Hepatocyte (in vitro differentiated cells): ENCODE measurements around the gene GRHL1. TPM values are rescaled to one million over a fixed set of nuclear protein-coding genes. Genes with fewer than 3 reads are reported as not detected.

Experiments
- DNase-seq: peaks from one replicate; pipeline ENCODE4 v3.0.0-alpha.2; 2016; ENCODE audit warnings: low spot score
- H2AFZ ChIP-seq: fragments of 200-600 bp; sonication (generic); 2 replicates; pipeline ENCODE4 v1.6.0; 2016; ENCODE audit warnings: antibody characterized with exemption, mild to moderate bottlenecking
- H3K27ac ChIP-seq: fragments of 200-600 bp; sonication (generic); 2 replicates; pipeline ENCODE4 v1.5.1; 2016; ENCODE audit warnings: mild to moderate bottlenecking
- H3K27me3 ChIP-seq: fragments of 200-600 bp; sonication (generic); 2 replicates; pipeline ENCODE4 v1.6.1; 2016
- H3K36me3 ChIP-seq: fragments of 200-600 bp; sonication (generic); replicated peaks from 2 replicates; pipeline ENCODE4 v1.5.1; 2016; ENCODE audit warnings: low read depth; ENCODE audit not compliant: insufficient read depth
- H3K4me1 ChIP-seq: fragments of 200-600 bp; sonication (generic); 2 replicates; pipeline ENCODE4 v1.5.1; 2016; ENCODE audit warnings: mild to moderate bottlenecking, moderate library complexity; ENCODE audit not compliant: insufficient read depth
- H3K4me2 ChIP-seq: fragments of 200-600 bp; sonication (generic); 2 replicates; pipeline ENCODE4 v1.6.0; 2016
- H3K4me3 ChIP-seq: fragments of 200-600 bp; sonication (generic); 2 replicates; pipeline ENCODE4 v1.5.1; 2016; ENCODE audit warnings: mild to moderate bottlenecking
- H3K79me2 ChIP-seq: fragments of 200-600 bp; sonication (generic); 2 replicates; pipeline ENCODE4 v1.6.0; 2017; ENCODE audit warnings: mild to moderate bottlenecking
- H3K9me2 ChIP-seq: fragments of 200-600 bp; sonication (generic); replicated peaks from 2 replicates; pipeline ENCODE4 v1.6.0; 2017; ENCODE audit warnings: mild to moderate bottlenecking; ENCODE audit not compliant: insufficient read depth
- H3K9me3 ChIP-seq: fragments of 200-600 bp; sonication (generic); 2 replicates; pipeline ENCODE4 v1.5.1; 2016; ENCODE audit warnings: low read depth, mild to moderate bottlenecking
- H4K20me1 ChIP-seq: fragments of 200-600 bp; sonication (generic); 2 replicates; pipeline ENCODE4 v1.6.0; 2016; ENCODE audit warnings: mild to moderate bottlenecking; ENCODE audit not compliant: insufficient read depth, poor library complexity, severe bottlenecking
- CTCF ChIP-seq: fragments of 200-600 bp; sonication (generic); IDR thresholded peaks from 2 replicates; pipeline ENCODE4 v1.5.1; 2016; ENCODE audit warnings: antibody characterized with exemption, mild to moderate bottlenecking; ENCODE audit not compliant: poor library complexity
- EZH2 ChIP-seq: fragments of 200-600 bp; sonication (generic); IDR thresholded peaks from 2 replicates; pipeline ENCODE4 v1.6.1; 2016; ENCODE audit warnings: antibody characterized with exemption, mild to moderate bottlenecking, borderline replicate concordance
- EZH2phosphoT487 ChIP-seq: fragments of 200-600 bp; sonication (generic); IDR thresholded peaks from one replicate; pipeline ENCODE4 v1.6.1; 2018; ENCODE audit warnings: antibody characterized with exemption, mild to moderate bottlenecking, low read depth, moderate library complexity; ENCODE audit not compliant: unreplicated experiment, severe bottlenecking
- WGBS: methylation state at CpG from one replicate; pipeline ENCODE4 v1.1.6; 2016; ENCODE audit warnings: low lambda C conversion rate; ENCODE audit errors: missing lambda C conversion rate; 5-methylcytosine and 5-hydroxymethylcytosine counted together
- polyA plus RNA-seq: library from polyadenylated mRNA; unstranded; fragments of >200 nt; fragmentation: Nextera tagmentation; extraction: Ambion mirVana; gene quantifications from 2 replicates; pipeline ENCODE4 v1.2.1, GENCODE V29; 2016
- total RNA-seq: library from RNA; depleted of rRNA; stranded (reverse); fragments of >200 nt; gene quantifications from 2 replicates; pipeline ENCODE4 v1.2.3, GENCODE V29; 2014

Gene GRHL1
- total and polyA plus RNA-seq, 2 experiments from 2014 or later: 4.0 to 10.9 TPM

- Histone ChIP-seq H3K79me2 (no peaks in the 10 kb centered on the region), H3K9me2 (no peaks in the 10 kb centered on the region), H3K27ac (peak overlapping the region; percentile 72), H3K9me3 (no peaks in the 10 kb centered on the region), H2AFZ (no peak overlapping the region), H4K20me1 (no peaks in the 10 kb centered on the region), H3K36me3 (no peaks in the 10 kb centered on the region), H3K27me3 (no peaks in the 10 kb centered on the region), H3K4me1 (peaks cover 26% of the 10 kb centered on the region), H3K4me3 (no peak overlapping the region), H3K4me2 (peak overlapping the region; percentile 44)
- WGBS: 53% methylated on average over 13 of the region's 13 CpGs
- TF ChIP-seq EZH2 (no peak), EZH2phosphoT487 (no peak), CTCF (no peak)
- peak; percentile 30 for DNase-seq
These were observed 10.1 kb upstream of the GRHL1 start for GRCh38 chr2:9941196-9941995.

DNA sequence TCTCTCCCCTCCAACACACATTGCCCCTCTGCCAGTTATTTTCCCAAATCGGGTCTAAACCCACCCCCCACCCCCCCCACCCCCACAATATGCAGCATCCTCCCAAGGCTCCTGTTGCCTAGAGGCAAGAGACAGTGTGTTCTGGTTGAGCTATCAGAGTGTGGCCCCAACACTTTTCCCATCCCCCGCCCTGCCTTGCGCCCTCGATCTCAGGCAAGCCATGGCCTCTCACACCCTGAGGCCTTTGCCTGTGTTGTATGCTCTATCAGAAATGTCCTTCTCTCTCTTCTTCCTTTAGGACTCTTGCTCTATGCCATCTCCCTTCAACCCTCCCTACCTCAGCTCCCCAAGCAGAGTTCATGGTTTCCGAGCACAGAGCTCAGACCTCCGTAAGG lies 9.5 kb upstream of the GRHL1 start:
- WGBS: 73% methylated on average over 6 of the region's 6 CpGs

DNA sequence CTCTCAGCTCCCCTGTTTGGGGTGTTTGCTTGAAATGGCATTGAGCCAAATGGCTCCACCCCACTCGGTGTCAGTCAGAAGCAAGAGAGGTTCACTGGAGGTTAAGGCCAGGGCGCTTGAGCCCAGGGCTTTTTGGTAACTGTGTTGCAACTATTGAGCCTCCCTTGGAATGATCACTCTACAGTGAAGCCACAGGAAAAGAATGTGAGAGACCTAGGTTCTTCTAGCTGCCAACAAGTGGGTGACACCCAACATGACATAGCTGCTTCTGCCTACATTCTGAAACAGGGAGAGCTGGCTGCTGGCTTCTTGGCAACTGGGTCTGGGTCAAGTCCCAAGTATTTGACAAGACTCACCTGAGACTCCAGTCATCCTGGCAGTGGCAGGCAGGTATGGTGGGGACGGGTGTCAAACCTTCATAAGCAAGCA lies 7.1 kb upstream of the GRHL1 start:
- no peak for DNase-seq
- H3K9me2 ChIP-seq: no peaks in the 10 kb centered on the region
- no peak overlapping the region for H3K4me3 ChIP-seq
- 68% methylated on average over 3 of the region's 3 CpGs for WGBS
- no peaks in the 10 kb centered on the region for H3K79me2 ChIP-seq
- TF ChIP-seq CTCF: no peak
- no peak for TF ChIP-seq EZH2
- no peaks in the 10 kb centered on the region for H3K27me3 ChIP-seq
- H2AFZ ChIP-seq: no peak overlapping the region
- no peak overlapping the region for H3K27ac ChIP-seq
- H3K4me1 ChIP-seq: peaks cover 22% of the 10 kb centered on the region
- H3K9me3 ChIP-seq: no peaks in the 10 kb centered on the region
- no peaks in the 10 kb centered on the region for H4K20me1 ChIP-seq
- H3K36me3 ChIP-seq: no peaks in the 10 kb centered on the region
- H3K4me2 ChIP-seq: no peak overlapping the region

More for the DNA sequence above, 9.5 kb upstream of the GRHL1 start:
- Histone ChIP-seq H4K20me1 (no peaks in the 10 kb centered on the region), H3K36me3 (no peaks in the 10 kb centered on the region), H2AFZ (no peak overlapping the region), H3K4me3 (no peak overlapping the region), H3K9me3 (no peaks in the 10 kb centered on the region), H3K79me2 (no peaks in the 10 kb centered on the region), H3K9me2 (no peaks in the 10 kb centered on the region), H3K4me2 (no peak overlapping the region), H3K27me3 (no peaks in the 10 kb centered on the region), H3K4me1 (peaks cover 26% of the 10 kb centered on the region), H3K27ac (no peak overlapping the region)
- no peak for TF ChIP-seq EZH2
- TF ChIP-seq CTCF: no peak
- TF ChIP-seq EZH2phosphoT487: no peak
- DNase-seq: no peak
